Activated gamma-delta T cell (primary cell): ENCODE results near the gene KDM4B.
"Not testable (repeated sequence)": the region's sequence is repeated elsewhere in the genome, so short reads cannot be mapped to it uniquely, and the experiment has no call there.

Source experiments
- DNase-seq: peaks from one replicate; lab custom pipeline; 2025; lab: John Stamatoyannopoulos, UW

Gene KDM4B

GRCh38 chr19:5150902-5151741 is 182.2 kb downstream of the KDM4B start:
- DNase-seq, result no peak

- DNase-seq, result no peak
Observed at GRCh38 chr19:5152013-5152763, 183.3 kb downstream of the KDM4B start.

DNA sequence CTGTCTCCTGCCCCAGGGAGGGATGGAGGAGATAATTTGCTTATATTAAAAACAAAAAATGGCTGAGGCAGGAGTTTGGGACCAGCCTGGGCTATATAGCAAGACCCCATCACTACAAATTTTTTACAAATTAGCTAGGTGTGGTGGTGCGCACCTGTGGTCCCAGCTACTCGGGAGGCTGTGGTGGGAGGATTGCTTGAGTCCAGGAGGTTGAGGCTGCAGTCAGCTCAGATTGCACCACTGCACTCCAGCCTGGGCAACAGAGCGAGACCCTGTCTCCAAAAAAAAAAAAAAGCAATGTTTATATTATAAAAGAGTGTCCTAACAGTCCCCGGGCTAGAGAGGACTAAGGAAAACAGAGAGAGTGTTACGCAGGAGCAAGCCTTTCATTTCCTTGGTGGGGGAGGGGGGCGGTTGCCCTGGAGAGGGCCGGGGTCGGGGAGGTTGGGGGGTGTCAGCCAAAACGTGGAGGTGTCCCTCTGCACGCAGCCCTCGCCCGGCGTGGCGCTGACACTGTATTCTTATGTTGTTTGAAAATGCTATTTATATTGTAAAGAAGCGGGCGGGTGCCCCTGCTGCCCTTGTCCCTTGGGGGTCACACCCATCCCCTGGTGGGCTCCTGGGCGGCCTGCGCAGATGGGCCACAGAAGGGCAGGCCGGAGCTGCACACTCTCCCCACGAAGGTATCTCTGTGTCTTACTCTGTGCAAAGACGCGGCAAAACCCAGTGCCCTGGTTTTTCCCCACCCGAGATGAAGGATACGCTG is 184.0 kb downstream of the KDM4B start:
- DNase-seq, result no peak

DNA sequence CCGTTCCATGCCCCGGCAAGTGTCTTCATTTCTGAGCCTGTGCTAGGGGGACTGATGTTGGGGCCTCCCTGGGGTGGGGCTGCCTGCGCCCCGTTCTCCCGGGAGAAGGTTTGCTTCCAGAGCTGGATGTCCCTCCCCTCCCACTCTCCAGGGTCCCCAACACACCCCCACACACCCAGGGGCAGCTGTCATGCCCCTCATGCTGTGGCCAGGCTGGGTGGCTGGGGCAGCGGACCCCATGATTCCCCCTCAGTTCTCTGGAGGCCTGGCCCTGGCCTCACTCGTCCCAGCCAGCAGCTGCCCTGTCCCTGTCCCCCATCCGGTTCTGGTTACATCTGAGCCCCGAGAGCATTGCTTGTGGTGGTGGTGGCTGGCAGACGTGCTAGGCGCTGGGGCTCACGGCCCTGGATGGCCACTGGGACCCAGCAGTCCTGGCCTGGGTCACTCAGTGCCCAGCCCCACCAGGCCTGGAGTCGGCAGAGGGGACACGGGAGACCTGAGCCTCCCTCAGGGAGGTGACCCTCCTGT is 184.8 kb downstream of the KDM4B start:
- DNase-seq, result no peak

DNA sequence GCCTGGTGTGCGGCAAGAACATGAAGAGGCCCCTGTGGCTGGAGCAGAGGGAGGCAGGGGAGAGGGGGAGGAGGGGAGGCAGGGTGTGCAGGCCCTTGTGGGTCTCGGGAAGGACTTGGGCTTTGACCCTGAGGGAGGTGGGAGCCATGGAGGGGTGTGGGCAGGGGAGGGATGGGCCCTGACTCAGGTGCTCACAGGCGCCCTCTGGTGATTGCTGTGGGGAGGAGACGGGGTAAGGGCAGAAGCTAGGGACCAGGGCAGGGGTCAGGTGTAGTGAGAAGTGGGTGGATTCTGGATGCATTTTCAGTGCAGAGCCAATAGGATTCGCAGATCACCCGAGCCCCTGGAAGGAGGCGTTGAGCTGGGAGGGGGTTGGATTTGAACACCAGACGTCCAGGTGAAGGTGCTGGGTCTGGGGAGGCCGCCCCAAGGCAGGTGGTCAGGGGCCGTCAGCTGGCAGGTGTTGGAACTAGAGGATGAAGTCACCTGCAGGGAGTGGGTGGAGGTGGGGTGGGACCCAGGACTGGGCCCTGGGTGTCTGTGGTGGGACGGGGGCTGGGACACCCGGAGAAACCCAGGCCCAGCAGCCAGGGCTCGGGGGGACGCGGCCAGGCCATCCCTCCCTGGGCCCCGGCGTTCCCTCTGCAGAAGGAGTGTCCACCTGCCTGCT is 185.4 kb downstream of the KDM4B start:
- no peak for DNase-seq

GRCh38 chr19:5154799-5155426 is 186.0 kb downstream of the KDM4B start:
- no peak for DNase-seq

DNA sequence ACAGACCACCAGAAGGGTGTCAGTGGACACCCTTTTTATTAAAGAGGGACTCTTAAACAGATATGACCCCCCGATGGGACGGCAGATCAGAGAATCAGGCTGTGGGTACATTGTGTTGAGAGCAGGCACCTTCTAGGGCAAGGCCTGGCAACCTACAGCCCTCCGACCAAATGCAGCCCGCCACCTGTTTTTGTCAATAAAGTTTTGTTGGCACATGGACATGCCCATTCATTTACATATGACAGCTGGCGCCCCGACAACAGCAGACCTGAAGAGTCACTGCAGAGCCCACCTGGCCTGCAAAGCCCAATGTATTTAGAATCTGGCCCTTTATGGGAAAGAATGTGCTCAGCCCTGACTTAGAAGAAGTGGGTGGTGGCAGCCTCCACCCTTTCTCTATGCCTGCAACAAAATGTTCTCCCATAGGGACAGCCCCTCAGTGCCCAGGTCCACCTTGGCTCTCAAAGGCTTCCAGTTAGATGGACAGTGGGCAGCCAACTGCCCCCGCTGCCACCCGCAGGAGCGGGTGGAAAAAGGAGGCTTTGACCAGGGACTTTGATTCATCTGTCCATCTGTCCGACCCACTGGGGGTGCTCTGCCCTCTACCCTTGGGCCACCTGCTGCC is 186.8 kb downstream of the KDM4B start:
- no peak for DNase-seq

GRCh38 chr19:5156231-5156986 is 187.5 kb downstream of the KDM4B start:
- no peak for DNase-seq

- no peak for DNase-seq
Observed at GRCh38 chr19:5157186-5157585, 188.3 kb downstream of the KDM4B start.

DNA sequence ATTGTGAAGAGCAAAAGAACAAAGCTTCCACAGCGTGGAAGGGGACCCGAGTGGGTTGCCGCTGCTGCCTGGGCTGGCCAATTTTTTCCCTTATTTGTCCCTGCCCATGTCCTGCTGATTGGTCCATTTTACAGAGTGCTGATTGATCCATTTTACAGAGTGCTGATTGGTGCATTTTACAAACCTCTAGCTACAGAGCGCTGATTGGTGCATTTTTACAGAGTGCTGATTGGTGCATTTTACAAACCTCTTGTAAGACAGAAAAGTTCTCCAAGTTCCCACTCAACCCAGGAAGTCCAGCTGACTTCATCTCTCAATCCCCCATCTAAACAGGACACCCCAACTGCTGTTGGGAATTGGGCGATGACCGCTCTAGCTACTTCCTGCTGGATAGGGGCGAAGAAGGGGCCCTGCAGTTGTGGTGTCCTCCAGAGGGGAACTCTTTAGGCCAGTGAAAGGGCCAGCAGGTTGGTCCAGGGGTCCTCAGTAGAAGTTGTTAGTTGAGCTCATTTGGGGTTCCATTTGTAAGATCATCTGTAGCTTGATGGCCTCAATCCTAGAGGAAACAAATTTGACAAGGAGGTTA is 189.7 kb downstream of the KDM4B start:
- not testable (repeated sequence) for DNase-seq

GRCh38 chr19:5160158-5160795 is 191.4 kb downstream of the KDM4B start:
- DNase-seq, result not testable (repeated sequence)

- not testable (repeated sequence) for DNase-seq
Observed at GRCh38 chr19:5164845-5165696, 196.2 kb downstream of the KDM4B start.

DNA sequence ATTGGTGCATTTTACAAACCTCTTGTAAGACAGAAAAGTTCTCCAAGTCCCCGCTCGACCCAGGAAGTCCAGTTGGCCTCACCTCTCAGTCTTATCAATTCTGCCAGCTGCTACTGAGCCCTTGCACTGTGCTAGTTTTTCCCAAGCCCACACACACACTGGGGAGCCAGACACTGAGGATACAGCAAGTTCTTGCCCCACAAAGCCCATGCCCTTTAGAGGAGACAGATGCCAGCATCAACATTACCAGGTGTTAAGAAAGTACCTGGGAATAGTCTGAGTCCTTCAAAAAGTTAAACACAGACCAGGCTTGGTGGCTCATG is 196.7 kb downstream of the KDM4B start:
- no peak for DNase-seq

GRCh38 chr19:5166262-5166661 is 197.3 kb downstream of the KDM4B start:
- no peak for DNase-seq

DNA sequence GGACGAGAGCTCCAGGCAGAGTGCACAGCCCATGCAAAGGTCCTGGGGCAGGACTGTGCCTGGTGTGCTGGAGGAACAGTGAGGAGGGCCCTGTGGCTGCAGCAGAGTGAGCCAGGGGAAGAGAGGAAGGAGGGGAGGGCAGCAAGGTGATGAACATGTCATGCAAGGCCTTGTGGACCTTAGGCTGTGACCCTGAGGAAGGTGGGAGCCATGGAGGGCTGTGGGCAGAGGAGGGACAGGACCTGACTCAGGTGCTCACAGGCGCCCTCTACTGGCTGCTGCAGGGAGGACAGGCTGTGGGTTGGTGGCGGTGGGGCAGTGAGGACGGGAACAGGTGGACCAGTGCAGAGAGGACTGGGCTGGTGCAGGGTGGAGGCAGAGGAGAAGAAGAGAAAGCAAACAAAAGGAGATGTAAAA is 201.4 kb downstream of the KDM4B start:
- DNase-seq, result no peak

GRCh38 chr19:5171711-5172110 is 202.8 kb downstream of the KDM4B start:
- no peak for DNase-seq

DNA sequence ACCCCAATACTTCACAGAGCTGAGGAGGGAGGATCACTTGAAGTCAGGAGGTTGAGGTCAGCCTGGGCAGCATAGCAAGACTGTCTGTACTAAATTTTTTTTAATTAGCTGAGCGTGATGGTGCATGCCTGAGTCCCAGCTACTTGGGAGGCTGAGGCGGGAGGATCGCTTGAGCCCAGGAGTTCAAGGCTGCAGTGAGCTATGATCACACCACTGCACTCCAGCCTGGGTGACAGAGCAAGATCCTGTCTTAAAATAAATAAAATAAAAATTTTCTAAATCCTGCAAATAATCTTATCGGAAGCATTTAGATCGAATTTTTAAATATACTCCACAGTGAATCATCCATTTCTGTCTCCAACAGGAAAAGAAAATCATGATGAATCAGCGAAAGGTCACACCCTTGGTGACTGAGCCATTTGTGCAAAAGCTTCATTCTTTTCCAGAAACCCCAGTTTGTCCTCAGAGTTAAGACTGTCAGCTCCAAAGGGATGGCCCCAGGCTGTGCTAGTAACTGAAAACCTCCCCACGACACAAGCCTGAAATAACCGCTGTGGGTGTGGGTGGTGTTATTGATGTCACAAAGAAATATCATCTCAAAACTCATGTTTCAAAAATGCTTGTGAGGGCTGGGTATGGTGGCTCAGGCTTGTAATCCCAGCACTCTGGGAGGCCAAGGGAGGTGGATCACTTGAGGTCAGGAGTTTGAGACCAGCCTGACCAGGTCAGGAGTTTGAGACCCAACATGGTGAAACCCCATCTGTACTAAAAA is 204.1 kb downstream of the KDM4B start:
- DNase-seq, result no peak
